Adipose tissue (tissue), 3 donors: ENCODE results near the gene DHCR24. TPM values are rescaled to one million over a fixed set of nuclear protein-coding genes. Genes with fewer than 3 reads are reported as not detected.

Source experiments
- H3K27ac ChIP-seq: one replicate; pipeline ENCODE4 v1.5.1; 2013; ENCODE audit warnings: low read depth, low read length
- WGBS, 3 donors: extraction: QIAGEN DNeasy Blood & Tissue Kit; methylation state at CpG; one replicate each; pipeline ENCODE4 v1.1.7; 2013; 5-methylcytosine and 5-hydroxymethylcytosine counted together
- polyA plus RNA-seq, 3 donors: library from polyadenylated mRNA; stranded (reverse); fragments of 200-250 nt; gene quantifications; one replicate each; pipeline ENCODE4 v1.2.3, GENCODE V29; 2013
- donor health status: healthy with polysubstance abuse.
- donor health status: Bipolar disorder and iron deficiency.
- donor health status: healthy.

Gene DHCR24
- polyA plus RNA-seq, 3 donors: 28.5 to 131 (median 36.3) TPM

DNA sequence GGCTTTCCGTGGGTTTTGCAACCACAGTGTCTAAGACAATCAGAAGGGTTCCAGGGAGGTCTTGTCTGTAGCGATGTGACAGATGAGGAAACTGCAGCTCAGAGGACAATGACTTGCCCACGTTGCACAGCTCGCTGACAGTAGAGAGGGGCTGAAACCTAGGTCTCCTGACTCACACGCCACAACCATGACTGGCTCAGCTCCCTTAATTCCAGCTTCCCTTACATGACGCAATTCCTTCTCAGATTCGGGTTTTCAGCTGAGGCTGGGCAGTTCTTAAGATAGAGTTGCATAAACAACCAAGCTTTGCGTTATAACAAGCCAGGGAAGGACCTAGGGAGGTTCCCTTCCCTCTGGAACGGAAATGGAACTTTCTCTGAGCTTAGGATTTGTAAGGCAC lies 36.3 kb downstream of the DHCR24 start:
- no peak overlapping the region for H3K27ac ChIP-seq
- WGBS, 3 donors: 55 to 94% (median 56%) methylated on average over 9 of the region's 9 CpGs

DNA sequence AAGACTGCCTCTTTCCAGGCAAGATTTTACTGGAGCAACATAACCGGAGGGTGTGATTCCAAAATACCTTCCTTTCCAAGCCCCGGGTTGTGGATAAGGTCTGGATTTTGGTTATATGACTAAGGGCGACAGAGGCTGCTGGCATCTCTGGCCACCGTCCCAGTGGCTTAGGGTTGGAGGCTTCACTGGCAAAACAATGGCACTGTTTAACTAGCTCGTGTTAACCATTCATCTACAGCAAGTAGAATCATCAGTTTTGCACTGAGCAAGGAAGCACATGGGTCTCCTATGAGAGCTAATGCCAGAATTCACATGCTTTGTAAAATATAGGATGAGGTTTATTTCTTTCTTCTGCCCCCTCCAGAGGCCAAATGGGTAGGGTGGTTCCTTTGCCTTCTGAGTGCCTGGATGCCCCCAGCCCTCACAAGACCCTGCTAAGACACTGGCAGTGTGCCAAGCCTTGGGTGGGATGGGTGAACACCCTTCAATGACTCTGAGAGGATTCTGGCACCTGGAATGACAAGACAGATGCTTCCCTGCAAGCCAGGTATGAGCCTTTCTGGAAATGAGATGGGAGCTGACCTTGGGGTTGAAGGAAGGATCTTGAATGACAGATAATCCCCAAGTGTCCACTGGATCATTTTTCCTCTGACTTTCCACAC lies 36.8 kb downstream of the DHCR24 start:
- H3K27ac ChIP-seq: no peak overlapping the region
- WGBS, 3 donors: 65 to 74% (median 69%) methylated on average over 5 of the region's 5 CpGs

DNA sequence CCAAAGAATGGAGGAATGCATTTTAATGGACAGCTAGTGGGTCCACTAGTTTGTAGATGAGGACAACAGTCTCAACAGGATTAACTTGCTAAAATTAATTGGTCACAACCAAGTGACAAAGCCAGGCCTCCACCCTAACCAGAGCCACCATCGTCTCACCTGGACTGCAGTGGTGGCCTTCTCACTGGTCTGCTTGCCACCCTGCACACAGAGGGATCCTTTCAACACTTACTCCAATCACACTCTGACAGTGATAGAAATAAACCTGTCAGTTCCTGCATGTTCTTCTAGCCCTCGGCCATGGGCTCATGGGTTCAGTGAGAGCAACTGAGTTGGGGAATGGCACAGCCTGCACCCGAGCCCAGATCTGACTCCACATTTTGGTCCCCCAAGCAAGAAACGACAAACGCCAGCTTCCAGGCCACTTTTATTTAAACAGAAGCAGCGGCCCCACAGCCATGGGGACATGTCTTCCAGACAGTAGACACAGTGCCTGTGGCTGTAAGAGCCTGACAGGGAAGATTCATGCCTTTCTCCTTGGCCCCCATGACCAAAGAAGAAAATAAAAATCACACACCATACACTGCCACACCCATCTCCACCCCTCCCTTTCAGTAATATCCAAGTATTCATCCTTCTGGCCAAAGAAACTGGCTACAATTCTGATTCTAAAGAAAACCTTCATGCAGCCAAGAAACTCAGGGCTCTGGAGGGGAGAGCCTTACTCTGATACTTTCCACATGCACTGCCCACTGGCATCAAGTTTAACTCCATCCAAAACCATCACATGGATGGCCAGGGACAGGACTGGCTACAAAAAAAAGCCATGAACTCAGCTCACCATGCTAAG lies 37.6 kb downstream of the DHCR24 start:
- no peak overlapping the region for H3K27ac ChIP-seq
- WGBS, 3 donors: 85% methylated on average over 6 of the region's 6 CpGs

DNA sequence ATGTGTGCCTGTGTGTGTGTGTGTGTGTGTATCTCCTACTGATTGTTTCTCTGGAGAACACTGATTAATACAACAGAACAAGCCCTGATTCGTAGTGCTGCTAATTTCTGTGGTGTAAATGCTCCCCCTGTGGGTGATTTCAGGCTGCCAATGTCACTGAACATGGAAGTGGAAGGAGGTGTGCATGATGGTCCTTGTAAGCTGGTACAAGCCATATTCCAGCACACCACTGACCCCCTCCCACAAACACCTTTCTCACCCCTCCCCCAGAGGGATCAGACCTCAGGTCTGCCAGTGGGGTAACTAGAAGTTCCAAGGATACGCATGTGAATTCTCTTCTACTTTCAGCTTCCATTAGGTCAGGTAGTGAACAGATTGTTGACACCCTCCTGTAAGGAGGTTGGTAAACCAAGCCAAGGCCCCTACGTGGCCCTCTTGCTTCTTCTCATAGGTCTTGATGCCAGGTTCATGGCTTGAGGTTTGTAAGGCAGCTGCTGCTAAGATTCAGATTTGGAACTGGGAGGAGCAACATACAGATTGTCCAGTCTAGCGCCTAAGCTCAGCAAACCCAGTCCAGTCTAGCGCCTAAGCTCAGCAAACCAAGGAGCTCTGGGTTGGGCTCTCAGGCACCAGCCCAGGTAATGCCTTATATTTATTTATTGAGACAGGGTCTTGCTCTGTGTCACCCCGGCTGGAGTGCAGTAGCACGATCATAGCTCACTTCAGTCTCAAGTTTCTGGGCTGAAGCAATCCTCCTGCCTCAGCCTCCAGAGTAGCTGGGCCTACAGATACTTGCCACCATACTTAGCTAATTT lies 38.7 kb downstream of the DHCR24 start:
- 90 to 91% (median 91%) methylated on average over 7 of the region's 7 CpGs for WGBS, 3 donors
- H3K27ac ChIP-seq: no peak overlapping the region

DNA sequence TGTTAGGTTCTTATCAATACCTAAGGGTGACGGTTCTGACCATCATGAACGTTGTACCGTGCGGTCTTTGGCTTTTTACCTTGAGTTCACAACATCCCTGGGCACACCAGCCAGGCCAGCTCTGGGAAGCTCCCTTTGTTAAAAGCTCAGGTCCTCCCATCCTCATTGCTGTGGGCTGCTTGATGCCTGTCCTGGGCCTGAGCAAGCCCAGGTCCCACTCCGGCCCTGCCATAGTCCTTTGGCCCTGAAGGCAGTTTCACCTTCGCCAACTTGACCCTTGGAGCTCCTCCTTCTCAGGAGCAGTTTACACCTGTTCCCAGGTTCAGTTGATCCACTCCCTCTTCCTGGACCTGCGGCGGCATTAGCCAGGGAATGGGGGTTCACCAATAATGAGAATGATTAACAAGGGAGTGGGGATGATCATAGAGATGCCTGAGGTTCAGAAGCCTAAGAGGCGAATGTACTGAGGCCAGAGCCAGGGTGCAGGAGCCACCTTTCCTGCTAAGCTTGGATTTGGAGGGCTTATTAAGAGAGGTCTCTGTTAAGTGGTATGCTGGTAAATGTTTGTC lies 40.2 kb downstream of the DHCR24 start:
- no peak overlapping the region for H3K27ac ChIP-seq
- WGBS, 3 donors: 88 to 91% (median 89%) methylated on average over 9 of the region's 9 CpGs

DNA sequence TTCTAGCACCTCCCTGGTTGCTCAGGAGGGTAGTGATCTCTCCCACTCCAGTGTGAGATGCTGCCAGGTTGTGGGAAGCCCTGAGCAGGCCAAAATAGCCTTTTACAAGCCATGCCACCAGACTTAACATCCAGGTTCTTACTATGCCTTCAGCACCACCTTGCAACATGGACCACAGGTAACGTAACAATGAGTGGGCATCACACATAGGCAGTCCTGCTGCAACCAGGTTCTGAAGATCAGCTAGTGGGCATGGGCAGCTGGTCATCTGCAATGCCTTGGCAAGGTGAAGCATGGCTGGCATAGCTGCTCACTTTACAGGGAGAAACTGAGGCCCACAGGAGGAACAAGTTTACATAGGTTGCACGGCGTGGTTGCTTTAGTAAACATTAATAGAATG lies 40.7 kb downstream of the DHCR24 start:
- 95 to 96% (median 95%) methylated on average over 3 of the region's 3 CpGs for WGBS, 3 donors
- no peak overlapping the region for H3K27ac ChIP-seq

DNA sequence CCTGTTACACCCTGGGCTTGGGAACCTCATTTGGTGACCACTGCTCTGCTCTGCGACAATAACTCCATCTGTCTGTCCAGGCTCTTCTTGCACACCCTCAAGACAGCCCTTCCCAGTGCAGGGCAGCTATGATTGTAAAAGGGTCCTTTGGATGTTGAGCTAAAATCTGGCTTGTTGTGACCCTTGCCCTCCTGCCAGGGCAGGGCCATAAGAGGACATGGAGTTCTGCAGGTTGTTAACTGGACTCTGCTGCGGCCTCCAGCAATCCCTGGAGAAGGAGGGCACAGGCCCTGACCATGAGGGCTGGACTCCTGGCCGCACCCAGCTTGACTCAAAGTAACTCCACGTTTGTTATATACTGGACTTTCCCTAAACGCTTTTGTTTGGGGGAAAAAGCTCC lies 41.2 kb downstream of the DHCR24 start:
- H3K27ac ChIP-seq: no peak overlapping the region
- 89 to 94% (median 93%) methylated on average over 5 of the region's 5 CpGs for WGBS, 3 donors

DNA sequence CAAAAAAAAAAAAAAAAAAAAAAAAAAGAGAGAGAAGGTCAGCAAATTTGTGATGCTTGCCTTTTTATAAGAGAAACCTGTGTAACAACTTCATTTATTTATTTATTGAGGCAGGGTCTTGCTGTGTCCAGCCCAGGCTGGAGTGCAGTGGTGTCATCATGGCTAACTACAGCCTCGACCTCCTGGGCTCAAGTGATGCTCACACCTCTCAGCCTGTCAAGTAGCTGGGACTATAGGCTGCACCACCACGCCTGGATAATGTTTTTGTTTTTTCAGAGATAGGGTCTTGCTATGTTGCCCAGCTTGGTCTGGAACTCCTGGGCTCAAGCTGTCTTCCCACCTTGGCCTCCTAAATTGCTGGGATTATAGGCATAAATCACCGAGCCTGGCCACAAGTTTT lies 42.4 kb downstream of the DHCR24 start:
- 89 to 92% (median 91%) methylated on average over 3 of the region's 3 CpGs for WGBS, 3 donors
- no peak overlapping the region for H3K27ac ChIP-seq

DNA sequence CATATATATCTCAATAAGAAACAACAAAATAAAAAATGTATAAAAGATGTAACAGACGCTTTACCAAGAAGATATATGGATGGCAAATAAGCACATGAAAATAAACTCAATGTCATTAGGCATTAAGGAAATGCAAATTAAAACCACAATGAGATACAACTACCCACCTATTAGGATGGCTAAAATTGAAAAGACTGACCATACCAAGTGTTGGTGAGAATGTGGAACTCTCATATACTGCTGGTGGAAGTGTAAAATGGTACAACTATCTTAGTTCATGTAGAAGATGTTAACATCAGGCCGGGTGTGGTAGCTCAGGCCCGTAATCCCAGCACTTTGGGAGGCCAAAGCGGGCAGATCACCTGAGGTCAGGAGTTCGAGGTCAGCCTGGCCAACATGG lies 43.5 kb downstream of the DHCR24 start:
- no peak overlapping the region for H3K27ac ChIP-seq
- WGBS, 3 donors: 81 to 91% (median 85%) methylated on average over 5 of the region's 5 CpGs

DNA sequence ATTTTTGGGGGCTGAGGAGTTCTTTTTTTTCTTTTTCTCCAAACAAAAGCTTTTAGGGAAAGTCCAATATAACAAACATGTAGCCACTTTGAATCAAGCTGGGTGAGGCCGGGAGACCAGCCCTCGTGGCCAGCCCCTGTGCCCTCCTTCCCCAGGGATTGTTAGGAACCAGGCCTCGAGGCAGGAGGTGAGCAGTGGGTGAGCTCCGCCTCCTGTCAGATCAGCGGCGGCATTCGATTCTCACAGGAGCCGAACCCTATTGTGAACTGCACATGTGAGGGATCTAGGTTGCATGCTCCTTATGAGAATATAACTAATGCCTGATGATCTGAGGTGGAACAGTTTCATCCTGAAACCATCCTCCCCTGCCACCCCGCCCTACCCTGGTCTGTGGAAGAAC lies 44.0 kb downstream of the DHCR24 start:
- no peak overlapping the region for H3K27ac ChIP-seq
- 81 to 86% (median 85%) methylated on average over 9 of the region's 9 CpGs for WGBS, 3 donors

DNA sequence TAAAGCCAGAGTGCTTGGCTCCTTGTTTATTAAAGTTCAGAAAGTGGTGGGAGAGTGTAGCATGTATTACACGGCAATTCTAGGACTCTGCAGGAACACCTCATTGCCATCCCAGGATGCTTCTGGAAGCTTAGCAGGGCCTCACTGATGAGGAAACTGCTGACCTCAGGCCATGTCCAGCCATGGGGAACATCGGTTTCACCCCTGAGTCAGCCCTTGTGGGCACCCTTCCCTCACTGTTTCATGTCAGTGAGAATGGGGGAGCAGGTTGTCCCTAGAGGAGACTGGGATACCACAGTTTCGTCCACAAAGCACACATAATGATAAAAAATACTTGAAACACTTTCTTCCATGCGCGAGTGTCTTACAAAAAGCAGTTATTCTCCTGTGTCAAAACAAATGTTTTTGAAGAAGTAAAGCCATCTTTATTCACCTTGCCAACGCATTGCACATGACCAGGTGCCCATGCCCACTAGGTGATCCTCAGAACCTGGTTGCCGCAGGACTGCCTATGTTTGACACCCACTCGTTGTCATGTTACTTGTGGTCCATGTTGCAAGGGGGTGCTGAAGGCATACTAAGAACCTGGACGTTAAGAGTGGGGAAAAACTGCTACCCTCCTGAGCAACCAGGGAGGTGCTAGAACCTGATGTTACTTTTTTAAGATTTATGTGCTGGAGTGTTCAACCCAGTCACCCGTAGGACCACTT lies 44.6 kb downstream of the DHCR24 start:
- H3K27ac ChIP-seq: no peak overlapping the region
- whole genome bisulfite sequencing, 3 donors: 91 to 92% (median 92%) methylated on average over 10 of the region's 10 CpGs

DNA sequence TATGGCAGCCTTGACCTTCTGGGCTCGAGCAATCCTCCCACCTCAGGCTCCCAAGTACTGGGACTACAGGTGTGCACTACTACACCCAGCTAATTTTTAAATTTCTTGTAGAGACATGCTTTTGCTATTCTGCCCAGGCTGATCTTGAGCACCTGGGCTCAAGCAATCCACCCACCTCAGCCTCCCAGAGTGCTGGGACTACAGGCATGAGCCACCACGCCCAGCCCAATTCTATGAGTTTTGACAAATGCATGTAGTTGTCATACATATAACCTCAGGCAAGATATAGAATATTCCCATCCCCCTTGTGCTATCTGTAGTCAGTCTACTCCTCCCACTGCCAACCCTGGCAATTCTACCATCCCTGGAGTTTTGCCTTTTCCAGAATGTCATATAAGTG lies 47.2 kb downstream of the DHCR24 start:
- 69 to 91% (median 73%) methylated on average over 2 of the region's 2 CpGs for WGBS, 3 donors

DNA sequence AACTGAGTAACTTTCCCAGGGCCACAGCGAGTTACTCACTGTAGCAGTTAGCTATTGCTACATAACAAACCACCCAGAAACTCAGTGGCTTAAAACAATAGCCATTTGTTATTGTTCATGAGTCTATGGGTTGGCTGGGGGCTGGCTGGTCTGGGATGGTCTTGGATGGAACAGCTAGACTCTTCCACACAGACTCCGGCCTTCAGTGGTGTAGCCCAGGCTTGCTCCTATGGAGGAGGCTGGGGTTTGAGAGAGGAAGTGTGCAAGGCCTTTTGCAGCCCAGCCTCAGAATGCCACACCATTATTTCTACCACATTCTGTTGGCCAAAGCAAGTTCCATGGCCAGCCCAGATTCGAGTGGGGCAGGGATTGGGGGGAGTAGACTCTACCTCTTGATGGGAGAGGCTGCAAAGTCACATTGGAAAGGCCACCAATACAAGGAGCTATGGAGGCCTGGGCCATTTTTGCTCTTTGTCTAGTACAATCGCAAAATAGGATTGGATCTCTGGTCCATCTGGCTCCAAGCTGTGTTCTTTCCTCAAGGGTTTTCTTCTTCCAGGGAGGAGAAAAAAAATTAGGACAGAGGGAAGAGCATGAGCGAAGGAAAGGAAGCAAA lies 48.3 kb downstream of the DHCR24 start:
- WGBS, 3 donors: 84 to 90% (median 89%) methylated on average over 5 of the region's 5 CpGs
- H3K27ac ChIP-seq: no peak overlapping the region

More for the DNA sequence above, 47.2 kb downstream of the DHCR24 start:
- no peak overlapping the region for H3K27ac ChIP-seq

DNA sequence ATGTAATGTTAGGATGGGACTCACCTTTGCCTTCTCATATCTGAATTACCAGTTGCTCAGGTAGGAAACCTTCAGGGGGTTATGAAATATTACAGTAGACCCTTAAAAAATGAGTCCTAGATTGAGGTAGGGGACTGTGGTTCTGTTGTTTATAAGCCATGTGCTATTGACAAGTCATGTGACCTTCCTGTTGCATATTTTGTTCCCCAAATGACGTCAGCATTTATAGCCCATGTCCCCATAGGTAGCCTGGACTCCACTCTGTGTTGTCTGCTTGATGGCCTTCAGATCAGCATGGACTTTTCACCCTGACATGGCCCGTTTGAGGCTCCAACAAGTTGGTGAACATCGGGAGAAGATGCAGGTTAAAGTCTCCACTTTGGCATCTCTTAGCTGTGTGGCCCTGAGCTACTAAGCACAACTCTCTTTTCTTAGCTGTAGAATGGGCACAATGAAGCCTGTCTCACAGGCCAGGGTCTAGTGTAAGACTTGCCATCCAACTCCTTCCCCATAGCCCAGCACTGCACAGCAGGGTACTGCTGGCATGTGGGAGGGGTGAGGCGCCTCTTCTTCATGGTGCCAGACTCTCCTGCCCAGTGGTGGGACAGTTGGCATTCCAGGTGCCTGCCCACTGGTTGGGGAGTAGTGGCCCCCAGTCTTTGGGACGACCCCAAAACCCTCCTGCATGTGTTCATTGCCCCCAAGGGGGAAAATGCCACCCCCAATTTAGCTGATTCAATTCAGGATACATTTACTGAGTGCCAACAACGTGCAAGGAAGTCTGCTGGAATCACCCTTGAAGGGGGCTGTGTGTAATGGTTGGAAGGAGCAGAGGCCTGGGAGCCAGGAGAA lies 49.8 kb downstream of the DHCR24 start:
- WGBS, 3 donors: 72 to 87% (median 77%) methylated on average over 6 of the region's 6 CpGs
- H3K27ac ChIP-seq: no peak overlapping the region

DNA sequence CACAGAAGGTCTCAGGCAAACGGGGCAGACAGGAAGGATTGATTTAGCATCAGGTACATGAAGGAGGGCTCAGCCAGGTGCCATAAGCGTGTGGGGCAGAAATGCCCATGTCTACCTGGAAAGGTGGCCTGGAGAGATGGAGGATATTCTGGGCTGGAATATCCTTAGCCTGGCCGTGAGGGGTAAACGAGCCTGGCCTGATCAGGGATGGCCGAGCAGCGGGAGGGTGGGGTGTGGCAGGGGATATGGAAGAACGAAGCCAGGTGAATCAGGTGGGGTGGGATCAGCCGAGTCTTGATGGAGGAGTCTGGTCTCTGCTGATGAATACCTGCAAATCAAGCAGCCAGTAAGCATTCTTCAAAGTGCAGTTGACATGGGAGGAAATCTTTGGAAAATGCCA lies 50.4 kb downstream of the DHCR24 start:
- WGBS, 3 donors: 84 to 89% (median 89%) methylated on average over 8 of the region's 8 CpGs
- H3K27ac ChIP-seq: no peak overlapping the region

DNA sequence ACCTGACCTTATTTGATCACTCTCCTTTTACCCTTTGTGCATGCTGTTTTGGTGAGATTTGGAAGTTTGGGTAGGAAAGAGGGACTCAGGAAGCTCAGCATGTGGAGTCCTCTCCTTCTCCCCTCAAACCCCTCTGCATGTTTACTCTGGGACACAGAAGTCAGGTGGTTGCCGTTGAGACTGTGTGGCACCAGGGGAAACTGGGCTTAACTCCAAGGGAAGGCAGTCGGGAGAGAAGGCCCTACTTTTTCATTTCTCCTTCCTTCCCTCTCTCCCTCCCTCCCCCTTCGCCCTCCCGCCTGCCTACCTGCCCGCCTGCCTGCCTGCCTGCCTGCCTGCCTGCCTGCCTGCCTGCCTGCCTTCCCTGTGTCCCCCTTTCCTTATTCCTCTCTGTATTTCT lies 51.0 kb downstream of the DHCR24 start:
- 9 to 56% (median 54%) methylated on average over 2 to 5 of the region's 5 CpGs for WGBS, 3 donors
- H3K27ac ChIP-seq: no peak overlapping the region
